ENCODE data around the gene TTC6.

TTC6 gene

GRCh38 chr14:37584211-37585100 is 11.0 kb upstream of the TTC6 start:
- DNase-seq (ENCODE audit: extremely low read depth in 1 of 2, low read depth in 1 of 2): no peak

- no peak for DNase-seq (ENCODE audit: extremely low read depth in 1 of 2, low read depth in 1 of 2)
Observed at GRCh38 chr14:37585101-37585511, 10.3 kb upstream of the TTC6 start.

GRCh38 chr14:37585971-37586796 is 9.2 kb upstream of the TTC6 start:
- no peak for DNase-seq (ENCODE audit: extremely low read depth in 1 of 2, low read depth in 1 of 2)

GRCh38 chr14:37586797-37587130 is 8.7 kb upstream of the TTC6 start:
- DNase-seq (ENCODE audit: extremely low read depth in 1 of 2, low read depth in 1 of 2): no peak

- no peak for DNase-seq (ENCODE audit: extremely low read depth in 1 of 2, low read depth in 1 of 2)
Observed at GRCh38 chr14:37587131-37587803, 8.2 kb upstream of the TTC6 start.

GRCh38 chr14:37587881-37588666 is 7.4 kb upstream of the TTC6 start:
- DNase-seq (ENCODE audit: extremely low read depth in 1 of 2, low read depth in 1 of 2): no peak

- DNase-seq (ENCODE audit: extremely low read depth in 1 of 2, low read depth in 1 of 2): no peak
Observed at GRCh38 chr14:37588667-37588955, 6.8 kb upstream of the TTC6 start.

GRCh38 chr14:37588956-37589714 is 6.3 kb upstream of the TTC6 start:
- no peak for DNase-seq (ENCODE audit: extremely low read depth in 1 of 2, low read depth in 1 of 2)

GRCh38 chr14:37589715-37590427 is 5.6 kb upstream of the TTC6 start:
- no peak for DNase-seq (ENCODE audit: extremely low read depth in 1 of 2, low read depth in 1 of 2)

- no peak for DNase-seq (ENCODE audit: extremely low read depth in 1 of 2, low read depth in 1 of 2)
Observed at GRCh38 chr14:37590428-37591139, 4.8 kb upstream of the TTC6 start.

GRCh38 chr14:37591311-37591940 is 4.0 kb upstream of the TTC6 start:
- DNase-seq (ENCODE audit: extremely low read depth in 1 of 2, low read depth in 1 of 2): no peak

GRCh38 chr14:37591941-37592481 is 3.4 kb upstream of the TTC6 start:
- no peak for DNase-seq (ENCODE audit: extremely low read depth in 1 of 2, low read depth in 1 of 2)

GRCh38 chr14:37592482-37593408 is 2.7 kb upstream of the TTC6 start:
- no peak for DNase-seq (ENCODE audit: extremely low read depth in 1 of 2, low read depth in 1 of 2)

GRCh38 chr14:37593511-37594237 is 1.8 kb upstream of the TTC6 start:
- no peak for DNase-seq (ENCODE audit: extremely low read depth in 1 of 2, low read depth in 1 of 2)

GRCh38 chr14:37594238-37594970 is 1.0 kb upstream of the TTC6 start:
- no peak for DNase-seq (ENCODE audit: extremely low read depth in 1 of 2, low read depth in 1 of 2)

Data from activated CD8-positive, alpha-beta memory T cell treated with anti-CD3 and anti-CD28 coated beads for 1 hour (primary cell).